CD4-positive, CD25-positive, alpha-beta regulatory T cell (primary cell): ENCODE measurements around the gene LINC01488. TPM values are rescaled to one million over a fixed set of nuclear protein-coding genes. Genes with fewer than 3 reads are reported as not detected.

Experiments
- ATAC-seq, 2 donors: fragments of 150-1000 bp; cut with Tn5 transposase; one replicate each; pipeline ENCODE4 v1.10.0; 2021; ENCODE audit warnings: low read depth in 2 of 2, moderate number of reproducible peaks in 2 of 2, moderate library complexity in 1 of 2
- DNase-seq, 3 donors: peaks; one replicate each; pipeline versions ENCODE4 v3.0.0 to v3.0.0-alpha.2; 2012 to 2022; ENCODE audit warnings: mixed read lengths in 1 of 3
- H3K27ac ChIP-seq: one replicate; pipeline ENCODE4 v1.7.0; 2013; ENCODE audit warnings: mild to moderate bottlenecking, low read length; ENCODE audit not compliant: insufficient read depth, poor library complexity, severe bottlenecking
- H3K27me3 ChIP-seq: one replicate; pipeline ENCODE4 v1.7.0; 2013; ENCODE audit warnings: low read length; ENCODE audit not compliant: control insufficient read depth, insufficient read depth
- H3K36me3 ChIP-seq: one replicate; pipeline ENCODE4 v1.7.0; 2013; ENCODE audit warnings: mild to moderate bottlenecking, low read length, moderate library complexity; ENCODE audit not compliant: control insufficient read depth, insufficient read depth
- H3K4me1 ChIP-seq: 2 replicates; pipeline ENCODE4 v1.7.0; 2013; ENCODE audit warnings: mild to moderate bottlenecking, low read length; ENCODE audit not compliant: insufficient read depth, control insufficient read depth, poor library complexity, severe bottlenecking
- H3K4me3 ChIP-seq: one replicate; pipeline ENCODE4 v1.7.0; 2013; ENCODE audit warnings: low read depth, mild to moderate bottlenecking, low read length, moderate library complexity
- H3K9me3 ChIP-seq, 2 experiments: 1 replicate in 1 of 2; 2 replicates in 1 of 2; pipeline ENCODE4 v1.7.0; 2013; ENCODE audit warnings: low read length in 2 of 2, mild to moderate bottlenecking in 1 of 2, moderate library complexity in 1 of 2; ENCODE audit not compliant: control insufficient read depth in 2 of 2
- H3K27ac Mint-ChIP-seq, 3 donors: one replicate each; pipeline ENCODE4 v1.8.0; 2020 to 2022; ENCODE audit warnings: mild to moderate bottlenecking in 3 of 3, mixed read lengths in 3 of 3, moderate library complexity in 2 of 3
- H3K27me3 Mint-ChIP-seq: one replicate; pipeline ENCODE4 v1.8.0; 2022; ENCODE audit warnings: mild to moderate bottlenecking, mixed read lengths
- H3K36me3 Mint-ChIP-seq: one replicate; pipeline ENCODE4 v1.8.0; 2020; ENCODE audit warnings: mixed read lengths
- H3K4me1 Mint-ChIP-seq, 4 donors: one replicate each; pipeline ENCODE4 v1.8.0; 2020 to 2022; ENCODE audit warnings: mixed read lengths in 4 of 4, mild to moderate bottlenecking in 1 of 4
- H3K4me3 Mint-ChIP-seq, 4 donors: one replicate each; pipeline ENCODE4 v1.8.0; 2020 to 2022; ENCODE audit warnings: mild to moderate bottlenecking in 4 of 4, mixed read lengths in 4 of 4, moderate library complexity in 3 of 4
- H3K9me3 Mint-ChIP-seq, 7 donors: one replicate each; pipeline ENCODE4 v1.8.0; 2020 to 2022; ENCODE audit warnings: mixed read lengths in 7 of 7, mild to moderate bottlenecking in 3 of 7, moderate library complexity in 2 of 7
- polyA plus RNA-seq, 4 donors: library from polyadenylated mRNA; unstranded; fragments of 300-500 nt; fragmentation: Illumina TruSeq; gene quantifications; one replicate each; pipeline ENCODE4 v1.2.3, GENCODE V29; 2021
- total RNA-seq: library from RNA; stranded (reverse); gene quantifications from one replicate; pipeline ENCODE4 v1.2.3, GENCODE V29; 2022

The LINC01488 gene
- total and polyA plus RNA-seq, 5 donors from 2014 or later: not detected

GRCh38 chr11:69536406-69536805 is 54.9 kb downstream of the LINC01488 start:
- Mint-ChIP-seq H3K27me3 (no peaks in the 10 kb centered on the region), H3K4me1 (peaks cover 0 to 3% (median 0%) of the 10 kb centered on the region in 4 donors), H3K4me3 (no peak overlapping the region), H3K27ac (no peak overlapping the region), H3K9me3 (no peaks in the 10 kb centered on the region), H3K36me3 (no peaks in the 10 kb centered on the region)
- DNase-seq (no peak), ATAC-seq (no peak)
- Histone ChIP-seq H3K27me3 (no peaks in the 10 kb centered on the region), H3K9me3 (no peaks in the 10 kb centered on the region), H3K27ac (no peak overlapping the region), H3K4me1 (no peaks in the 10 kb centered on the region), H3K4me3 (no peak overlapping the region), H3K36me3 (no peaks in the 10 kb centered on the region)

GRCh38 chr11:69537126-69537525 is 55.7 kb downstream of the LINC01488 start:
- peaks cover 0 to 3% (median 0%) of the 10 kb centered on the region in 4 donors for H3K4me1 Mint-ChIP-seq
- H3K4me3 ChIP-seq: no peak overlapping the region
- no peaks in the 10 kb centered on the region for H3K9me3 Mint-ChIP-seq
- H3K27ac ChIP-seq: no peak overlapping the region
- H3K27ac Mint-ChIP-seq: no peak overlapping the region
- no peak for ATAC-seq
- no peaks in the 10 kb centered on the region for H3K4me1 ChIP-seq
- no peaks in the 10 kb centered on the region for H3K36me3 ChIP-seq
- H3K27me3 Mint-ChIP-seq: no peaks in the 10 kb centered on the region
- H3K4me3 Mint-ChIP-seq: no peak overlapping the region
- H3K9me3 ChIP-seq: no peaks in the 10 kb centered on the region
- DNase-seq: no peak
- H3K36me3 Mint-ChIP-seq: no peaks in the 10 kb centered on the region
- H3K27me3 ChIP-seq: no peaks in the 10 kb centered on the region

GRCh38 chr11:69537855-69538640 is 56.6 kb downstream of the LINC01488 start:
- Histone ChIP-seq H3K36me3 (no peaks in the 10 kb centered on the region), H3K4me1 (no peaks in the 10 kb centered on the region), H3K4me3 (no peak overlapping the region), H3K27me3 (no peaks in the 10 kb centered on the region), H3K27ac (no peak overlapping the region), H3K9me3 (no peaks in the 10 kb centered on the region)
- Mint-ChIP-seq H3K27ac (peak overlapping the region in 1 of 3 donors; percentile 60), H3K4me1 (peaks cover 0 to 3% (median 0%) of the 10 kb centered on the region in 4 donors), H3K36me3 (no peaks in the 10 kb centered on the region), H3K4me3 (no peak overlapping the region), H3K9me3 (no peaks in the 10 kb centered on the region), H3K27me3 (no peaks in the 10 kb centered on the region)
- DNase-seq (no peak), ATAC-seq (no peak)

- H3K36me3 Mint-ChIP-seq: no peaks in the 10 kb centered on the region
- Histone ChIP-seq H3K9me3 (no peaks in the 10 kb centered on the region), H3K27ac (no peak overlapping the region), H3K36me3 (no peaks in the 10 kb centered on the region), H3K4me1 (no peaks in the 10 kb centered on the region), H3K4me3 (no peak overlapping the region), H3K27me3 (no peaks in the 10 kb centered on the region)
- no peak for ATAC-seq
- no peak overlapping the region for H3K4me3 Mint-ChIP-seq
- no peaks in the 10 kb centered on the region for H3K27me3 Mint-ChIP-seq
- DNase-seq: no peak
- H3K9me3 Mint-ChIP-seq: no peaks in the 10 kb centered on the region
- peaks cover 0 to 3% (median 0%) of the 10 kb centered on the region in 4 donors for H3K4me1 Mint-ChIP-seq
- no peak overlapping the region for H3K27ac Mint-ChIP-seq
Observed at GRCh38 chr11:69538854-69539253, 57.4 kb downstream of the LINC01488 start.

GRCh38 chr11:69539416-69540117 is 58.1 kb downstream of the LINC01488 start:
- Mint-ChIP-seq H3K4me1 (peaks cover 0 to 3% (median 0%) of the 10 kb centered on the region in 4 donors), H3K27me3 (no peaks in the 10 kb centered on the region), H3K9me3 (no peaks in the 10 kb centered on the region), H3K4me3 (no peak overlapping the region), H3K27ac (no peak overlapping the region), H3K36me3 (no peaks in the 10 kb centered on the region)
- no peaks in the 10 kb centered on the region for H3K4me1 ChIP-seq
- no peak for DNase-seq
- H3K4me3 ChIP-seq: no peak overlapping the region
- no peaks in the 10 kb centered on the region for H3K27me3 ChIP-seq
- no peaks in the 10 kb centered on the region for H3K36me3 ChIP-seq
- no peak overlapping the region for H3K27ac ChIP-seq
- no peak for ATAC-seq
- H3K9me3 ChIP-seq: no peaks in the 10 kb centered on the region

- Histone ChIP-seq H3K36me3 (no peaks in the 10 kb centered on the region), H3K4me1 (no peaks in the 10 kb centered on the region), H3K27me3 (no peaks in the 10 kb centered on the region), H3K27ac (no peak overlapping the region), H3K9me3 (no peaks in the 10 kb centered on the region), H3K4me3 (no peak overlapping the region)
- peaks cover 0 to 1% (median 0%) of the 10 kb centered on the region in 7 donors for H3K9me3 Mint-ChIP-seq
- DNase-seq (no peak), ATAC-seq (no peak)
- H3K27me3 Mint-ChIP-seq: no peaks in the 10 kb centered on the region
- peaks cover 0 to 3% (median 0%) of the 10 kb centered on the region in 4 donors for H3K4me1 Mint-ChIP-seq
- H3K4me3 Mint-ChIP-seq: no peak overlapping the region
- H3K27ac Mint-ChIP-seq: no peak overlapping the region
- no peaks in the 10 kb centered on the region for H3K36me3 Mint-ChIP-seq
Observed at GRCh38 chr11:69540118-69541000, 58.9 kb downstream of the LINC01488 start.

- DNase-seq (no peak), ATAC-seq (no peak)
- no peaks in the 10 kb centered on the region for H3K4me1 ChIP-seq
- no peaks in the 10 kb centered on the region for H3K9me3 ChIP-seq
- no peaks in the 10 kb centered on the region for H3K27me3 ChIP-seq
- Mint-ChIP-seq H3K4me3 (no peak overlapping the region), H3K27ac (no peak overlapping the region), H3K27me3 (no peaks in the 10 kb centered on the region), H3K36me3 (no peaks in the 10 kb centered on the region), H3K9me3 (peaks cover 0 to 1% (median 0%) of the 10 kb centered on the region in 7 donors), H3K4me1 (peaks cover 0 to 3% (median 0%) of the 10 kb centered on the region in 4 donors)
- no peak overlapping the region for H3K4me3 ChIP-seq
- no peaks in the 10 kb centered on the region for H3K36me3 ChIP-seq
- no peak overlapping the region for H3K27ac ChIP-seq
Observed at GRCh38 chr11:69541001-69541285, 59.5 kb downstream of the LINC01488 start.
